ENCODE measurements around the gene C16orf92. TPM values are rescaled to one million over a fixed set of nuclear protein-coding genes. Genes with fewer than 3 reads are reported as not detected.

C16orf92 gene
- total RNA-seq, 1 donor: not detected

DNA sequence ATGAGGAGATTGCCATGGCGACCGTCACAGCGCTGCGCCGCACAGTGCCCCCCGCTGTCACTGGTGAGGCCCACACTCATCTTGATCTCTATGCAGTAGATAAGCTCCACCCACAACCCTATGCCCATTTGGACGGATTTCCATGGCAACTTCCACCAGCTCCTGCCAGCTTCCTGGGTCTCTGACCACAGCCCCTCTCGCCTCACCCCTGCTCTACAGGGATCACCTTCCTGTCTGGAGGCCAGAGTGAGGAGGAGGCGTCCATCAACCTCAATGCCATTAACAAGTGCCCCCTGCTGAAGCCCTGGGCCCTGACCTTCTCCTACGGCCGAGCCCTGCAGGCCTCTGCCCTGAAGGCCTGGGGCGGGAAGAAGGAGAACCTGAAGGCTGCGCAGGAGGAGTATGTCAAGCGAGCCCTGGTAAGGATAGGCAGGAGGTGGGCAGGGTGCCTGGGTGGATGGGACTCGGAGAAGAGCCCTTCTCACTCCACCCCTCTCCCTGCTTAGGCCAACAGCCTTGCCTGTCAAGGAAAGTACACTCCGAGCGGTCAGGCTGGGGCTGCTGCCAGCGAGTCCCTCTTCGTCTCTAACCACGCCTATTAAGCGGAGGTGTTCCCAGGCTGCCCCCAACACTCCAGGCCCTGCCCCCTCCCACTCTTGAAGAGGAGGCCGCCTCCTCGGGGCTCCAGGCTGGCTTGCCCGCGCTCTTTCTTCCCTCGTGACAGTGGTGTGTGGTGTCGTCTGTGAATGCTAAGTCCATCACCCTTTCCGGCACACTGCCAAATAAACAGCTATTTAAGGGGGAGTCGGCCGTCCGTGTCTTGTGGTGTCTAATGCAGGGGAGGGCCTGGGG, 46.8 kb downstream of the C16orf92 start:
- no peak for DNase-seq (ENCODE audit: low read depth in 2 of 3, low spot score in 2 of 3)

DNA sequence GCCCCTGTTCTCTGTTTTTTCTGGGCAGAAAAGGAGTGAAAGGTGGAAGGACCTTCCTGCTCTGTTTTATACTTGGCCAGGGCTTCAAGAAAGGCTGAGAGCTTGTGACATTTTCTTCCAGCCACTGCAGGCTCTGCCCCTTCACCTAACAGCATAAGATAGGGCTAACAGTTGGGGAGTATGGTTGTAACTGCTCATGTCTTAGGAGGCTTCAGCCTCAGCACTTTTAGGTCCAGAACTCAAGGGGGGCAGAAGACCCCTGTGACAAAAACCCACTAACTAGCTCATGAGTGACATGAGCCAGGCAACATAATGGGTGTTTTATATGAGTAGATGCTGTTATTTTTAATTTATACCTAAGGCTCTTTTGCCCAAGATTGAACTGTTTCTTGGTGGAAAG, 47.5 kb downstream of the C16orf92 start:
- DNase-seq (ENCODE audit: low read depth in 2 of 3, low spot score in 2 of 3): no peak

Other genes starting within 250 kb of the C16orf92 start
- gene ZG16, start 244.9 kb upstream of the C16orf92 start, total RNA-seq: not detected
- 73.8 TPM for gene KIF22, start 232.4 kb upstream of the C16orf92 start, total RNA-seq
- gene MAZ, start 216.7 kb upstream of the C16orf92 start, total RNA-seq: 711 TPM
- gene PRRT2, start 211.0 kb upstream of the C16orf92 start, total RNA-seq: 0.27 TPM
- 24.5 TPM for gene PAGR1, start 207.0 kb upstream of the C16orf92 start, total RNA-seq
- gene MVP, start 202.7 kb upstream of the C16orf92 start, total RNA-seq: 118 TPM
- gene CDIPT, start 160.0 kb upstream of the C16orf92 start, total RNA-seq: 106 TPM
- gene SEZ6L2, start 123.6 kb upstream of the C16orf92 start, total RNA-seq: 1.3 TPM
- gene ASPHD1, start 122.7 kb upstream of the C16orf92 start, total RNA-seq: 0.27 TPM
- gene KCTD13, start 97.0 kb upstream of the C16orf92 start, total RNA-seq: 11.3 TPM
- gene TMEM219, start 61.1 kb upstream of the C16orf92 start, total RNA-seq: 64.6 TPM
- gene TAOK2, start 49.3 kb upstream of the C16orf92 start, total RNA-seq: 29.1 TPM
- 9.4 TPM for gene HIRIP3, start 27.6 kb upstream of the C16orf92 start, total RNA-seq
- 21.8 TPM for gene INO80E, start 27.0 kb upstream of the C16orf92 start, total RNA-seq
- gene DOC2A, start 12.2 kb upstream of the C16orf92 start, total RNA-seq: 1.1 TPM
- 0.54 TPM for gene TLCD3B, start 8.1 kb downstream of the C16orf92 start, total RNA-seq
- gene ALDOA, start 42.6 kb downstream of the C16orf92 start, total RNA-seq: 666 TPM
- 215 TPM for gene PPP4C, start 52.8 kb downstream of the C16orf92 start, total RNA-seq
- 2.2 TPM for gene TBX6, start 68.7 kb downstream of the C16orf92 start, total RNA-seq
- gene YPEL3, start 73.0 kb downstream of the C16orf92 start, total RNA-seq: 63.6 TPM
- gene GDPD3, start 90.3 kb downstream of the C16orf92 start, total RNA-seq: 1.1 TPM
- 46.9 TPM for gene MAPK3, start 100.0 kb downstream of the C16orf92 start, total RNA-seq
- gene CORO1A, start 160.4 kb downstream of the C16orf92 start, total RNA-seq: 246 TPM
- gene BOLA2B, start 170.5 kb downstream of the C16orf92 start, total RNA-seq: 49.8 TPM
- gene SLX1A, start 170.7 kb downstream of the C16orf92 start, total RNA-seq: 59.2 TPM
- gene SULT1A3, start 176.1 kb downstream of the C16orf92 start, total RNA-seq: 12.1 TPM
- 1.9 TPM for gene NPIPB13, start 225.3 kb downstream of the C16orf92 start, total RNA-seq